ENCODE data around the gene NUDCD2.
"Not testable (repeated sequence)": the region's sequence is repeated elsewhere in the genome, so short reads cannot be mapped to it uniquely, and the experiment has no call there.

NUDCD2 gene

GRCh38 chr5:163401271-163401670 lies 58.6 kb downstream of the NUDCD2 start:
- no peaks in the 10 kb centered on the region for H4K20me1 ChIP-seq (ENCODE audit: insufficient read depth, low read length)
- no peak overlapping the region for H3K9ac ChIP-seq (ENCODE audit: low read length)
- H3K79me2 ChIP-seq (ENCODE audit: insufficient read depth, low read length): no peaks in the 10 kb centered on the region
- no peaks in the 10 kb centered on the region for H3K9me3 ChIP-seq (ENCODE audit: low read length)
- no peaks in the 10 kb centered on the region for H3K9me2 ChIP-seq (ENCODE audit: low read depth, low read length)
- no peaks in the 10 kb centered on the region for H3K4me1 ChIP-seq (ENCODE audit: insufficient read depth, low read length, severe bottlenecking)
- H3K4me3 ChIP-seq (ENCODE audit: low read depth, low read length, poor library complexity, severe bottlenecking): no peak overlapping the region
- H3F3A ChIP-seq (ENCODE audit: insufficient read depth, low read length): no peaks in the 10 kb centered on the region
- no peak overlapping the region for H2AFZ ChIP-seq (ENCODE audit: low read length)
- no peak for TF ChIP-seq EZH2 (IDR thresholded peaks at IDR 0.05; ENCODE audit: borderline replicate concordance, low read length)
- TF ChIP-seq CTCF (IDR thresholded peaks at IDR 0.05; ENCODE audit: low read length): no peak
- H3K4me2 ChIP-seq (ENCODE audit: low read length): no peak overlapping the region
- H3K36me3 ChIP-seq (ENCODE audit: insufficient read depth, low read length): no peaks in the 10 kb centered on the region
- H3K27ac ChIP-seq (ENCODE audit: low read depth, low read length, poor library complexity, severe bottlenecking): no peak overlapping the region
- H3K27me3 ChIP-seq (ENCODE audit: insufficient read depth, low read length): no peaks in the 10 kb centered on the region

GRCh38 chr5:163399923-163400322 lies 60.0 kb downstream of the NUDCD2 start:
- Histone ChIP-seq H3K4me3 (ENCODE audit: low read depth, low read length, poor library complexity, severe bottlenecking) (no peak overlapping the region), H3K4me1 (ENCODE audit: insufficient read depth, low read length, severe bottlenecking) (no peaks in the 10 kb centered on the region), H3K4me2 (ENCODE audit: low read length) (no peak overlapping the region), H4K20me1 (ENCODE audit: insufficient read depth, low read length) (no peaks in the 10 kb centered on the region), H2AFZ (ENCODE audit: low read length) (no peak overlapping the region), H3K79me2 (ENCODE audit: insufficient read depth, low read length) (no peaks in the 10 kb centered on the region), H3K9me2 (ENCODE audit: low read depth, low read length) (no peaks in the 10 kb centered on the region), H3K9me3 (ENCODE audit: low read length) (no peaks in the 10 kb centered on the region), H3K9ac (ENCODE audit: low read length) (no peak overlapping the region), H3K36me3 (ENCODE audit: insufficient read depth, low read length) (no peaks in the 10 kb centered on the region), H3K27ac (ENCODE audit: low read depth, low read length, poor library complexity, severe bottlenecking) (no peak overlapping the region), H3K27me3 (ENCODE audit: insufficient read depth, low read length) (no peaks in the 10 kb centered on the region), H3F3A (ENCODE audit: insufficient read depth, low read length) (no peaks in the 10 kb centered on the region)
- TF ChIP-seq EZH2 (IDR thresholded peaks at IDR 0.05; ENCODE audit: borderline replicate concordance, low read length) (no peak), CTCF (IDR thresholded peaks at IDR 0.05; ENCODE audit: low read length) (no peak)

GRCh38 chr5:163397354-163397753 lies 62.5 kb downstream of the NUDCD2 start:
- Histone ChIP-seq H3K4me1 (ENCODE audit: insufficient read depth, low read length, severe bottlenecking) (no peaks in the 10 kb centered on the region), H3K79me2 (ENCODE audit: insufficient read depth, low read length) (no peaks in the 10 kb centered on the region), H3F3A (ENCODE audit: insufficient read depth, low read length) (no peaks in the 10 kb centered on the region), H3K27me3 (ENCODE audit: insufficient read depth, low read length) (no peaks in the 10 kb centered on the region), H3K36me3 (ENCODE audit: insufficient read depth, low read length) (no peaks in the 10 kb centered on the region), H3K9me3 (ENCODE audit: low read length) (no peaks in the 10 kb centered on the region), H3K9ac (ENCODE audit: low read length) (no peak overlapping the region), H3K9me2 (ENCODE audit: low read depth, low read length) (no peaks in the 10 kb centered on the region), H4K20me1 (ENCODE audit: insufficient read depth, low read length) (no peaks in the 10 kb centered on the region), H3K27ac (ENCODE audit: low read depth, low read length, poor library complexity, severe bottlenecking) (no peak overlapping the region), H2AFZ (ENCODE audit: low read length) (no peak overlapping the region), H3K4me2 (ENCODE audit: low read length) (no peak overlapping the region), H3K4me3 (ENCODE audit: low read depth, low read length, poor library complexity, severe bottlenecking) (no peak overlapping the region)
- TF ChIP-seq CTCF (IDR thresholded peaks at IDR 0.05; ENCODE audit: low read length): no peak

- H3K4me2 ChIP-seq (ENCODE audit: low read length); H3K36me3 ChIP-seq (ENCODE audit: insufficient read depth, low read length); H4K20me1 ChIP-seq (ENCODE audit: insufficient read depth, low read length); H3K27ac ChIP-seq (ENCODE audit: low read depth, low read length, poor library complexity, severe bottlenecking); H3K4me1 ChIP-seq (ENCODE audit: insufficient read depth, low read length, severe bottlenecking); H3K4me3 ChIP-seq (ENCODE audit: low read depth, low read length, poor library complexity, severe bottlenecking); H3F3A ChIP-seq (ENCODE audit: insufficient read depth, low read length); H3K9me3 ChIP-seq (ENCODE audit: low read length); H3K27me3 ChIP-seq (ENCODE audit: insufficient read depth, low read length); H3K79me2 ChIP-seq (ENCODE audit: insufficient read depth, low read length); H3K9me2 ChIP-seq (ENCODE audit: low read depth, low read length); H3K9ac ChIP-seq (ENCODE audit: low read length); H2AFZ ChIP-seq (ENCODE audit: low read length): not testable (repeated sequence)
Measured at GRCh38 chr5:163396818-163397340, 63.0 kb downstream of the NUDCD2 start.
